Fibroblast of mammary gland (primary cell): ENCODE data around the gene ARMC3.
A peak's percentile ranks its signal among the peaks of the same experiment; 100 is the strongest.
"Not testable (repeated sequence)": the region's sequence is repeated elsewhere in the genome, so short reads cannot be mapped to it uniquely, and the experiment has no call there.

Source experiments
- DNase-seq: peaks from one replicate; pipeline ENCODE4 v3.0.0-alpha.2; 2010; ENCODE audit warnings: low read depth
- H3K4me3 ChIP-seq: 2 replicates; pipeline ENCODE4 v1.5.1; 2011; ENCODE audit warnings: low read depth, mild to moderate bottlenecking, low read length, moderate library complexity; ENCODE audit not compliant: control insufficient read depth
- CTCF ChIP-seq: conservative IDR thresholded peaks from 2 replicates; pipeline ENCODE4 v1.5.1; 2011; ENCODE audit warnings: low read depth, low read length, inconsistent platforms; ENCODE audit not compliant: control insufficient read depth, insufficient read depth

The ARMC3 gene

GRCh38 chr10:23058366-23058765, 130.5 kb downstream of the ARMC3 start:
- TF ChIP-seq CTCF = no peak
- no peak overlapping the region for H3K4me3 ChIP-seq
- no peak for DNase-seq

GRCh38 chr10:23060918-23061317, 133.1 kb downstream of the ARMC3 start:
- no peak for DNase-seq
- no peak overlapping the region for H3K4me3 ChIP-seq
- no peak for TF ChIP-seq CTCF

- DNase-seq = peak; percentile 41
- no peak for TF ChIP-seq CTCF
Observed at GRCh38 chr10:23063045-23063972, 135.5 kb downstream of the ARMC3 start.

GRCh38 chr10:23063973-23064812, 136.3 kb downstream of the ARMC3 start:
- no peak for TF ChIP-seq CTCF
- no peak for DNase-seq
- H3K4me3 ChIP-seq = no peak overlapping the region

More at GRCh38 chr10:23063045-23063972, 135.5 kb downstream of the ARMC3 start:
- H3K4me3 ChIP-seq = no peak overlapping the region

- H3K4me3 ChIP-seq, DNase-seq: not testable (repeated sequence)
Observed at GRCh38 chr10:23064813-23065114, 136.9 kb downstream of the ARMC3 start.

- TF ChIP-seq CTCF = no peak
- peak; percentile 73 for DNase-seq
- H3K4me3 ChIP-seq = no peak overlapping the region
Observed at GRCh38 chr10:23065181-23065948, 137.5 kb downstream of the ARMC3 start.
